HepG2 (cell line): ENCODE data around the gene SMIM24. TPM values are rescaled to one million over a fixed set of nuclear protein-coding genes. Genes with fewer than 3 reads are reported as not detected.

Experiments
- CEBPG ChIP-seq: IDR thresholded peaks from 2 replicates; pipeline ENCODE4 v1.6.1; 2016
- GPBP1L1 ChIP-seq: sonication (generic); formaldehyde crosslinking; IDR thresholded peaks from 2 replicates; pipeline ENCODE4 v1.5.0; 2020; ENCODE audit warnings: mild to moderate bottlenecking, missing genetic modification reagents
- HNF4G ChIP-seq, 2 experiments: sonication (generic) in 1 of 2; formaldehyde crosslinking in 1 of 2; IDR thresholded peaks; 2 replicates each; pipeline versions ENCODE4 v1.4.0 to v1.6.1; 2011 to 2020; ENCODE audit warnings: borderline replicate concordance in 2 of 2, low read depth in 2 of 2, mild to moderate bottlenecking in 2 of 2, low read length in 1 of 2, missing genetic modification reagents in 1 of 2, moderate library complexity in 1 of 2
- ISX ChIP-seq: sonication (generic); formaldehyde crosslinking; conservative IDR thresholded peaks from 2 replicates; pipeline ENCODE4 v1.5.0; 2020; ENCODE audit warnings: missing genetic modification reagents
- KLF6 ChIP-seq: IDR thresholded peaks from 2 replicates; pipeline ENCODE4 v1.8.0; 2016; ENCODE audit warnings: missing biosample characterization, missing genetic modification reagents
- MIER3 ChIP-seq: IDR thresholded peaks from 2 replicates; pipeline ENCODE4 v1.6.1; 2016; ENCODE audit warnings: missing compliant biosample characterization, borderline replicate concordance
- NR1H2 ChIP-seq: sonication (generic); formaldehyde crosslinking; IDR thresholded peaks from 2 replicates; pipeline ENCODE4 v1.8.1; 2022; ENCODE audit warnings: low read depth, missing genetic modification reagents, borderline replicate concordance
- NR2C2 ChIP-seq: sonication (generic); formaldehyde crosslinking; IDR thresholded peaks from 2 replicates; pipeline ENCODE4 v1.4.0; 2020; ENCODE audit warnings: missing genetic modification reagents, mild to moderate bottlenecking, moderate library complexity, borderline replicate concordance
- PHF20 ChIP-seq: sonication (generic); formaldehyde crosslinking; IDR thresholded peaks from 2 replicates; pipeline ENCODE4 v1.5.0; 2020; ENCODE audit warnings: mild to moderate bottlenecking, missing genetic modification reagents
- POGZ ChIP-seq: sonication (generic); formaldehyde crosslinking; IDR thresholded peaks from 2 replicates; pipeline ENCODE4 v1.4.0; 2020; ENCODE audit warnings: mild to moderate bottlenecking, missing genetic modification reagents
- POLR2AphosphoS2 ChIP-seq: IDR thresholded peaks from 2 replicates; pipeline ENCODE4 v1.6.1; 2011; ENCODE audit warnings: low read depth, low read length, improper control_type of control experiment
- RARG ChIP-seq: sonication (generic); formaldehyde crosslinking; IDR thresholded peaks from 2 replicates; pipeline ENCODE4 v1.4.0; 2020; ENCODE audit warnings: low read depth, mild to moderate bottlenecking, missing genetic modification reagents
- SIN3B ChIP-seq: fragments of 150-350 bp; IDR thresholded peaks from 2 replicates; pipeline ENCODE4 v1.6.1; 2014; ENCODE audit warnings: low read length
- SMAD1 ChIP-seq: sonication (generic); formaldehyde crosslinking; IDR thresholded peaks from 2 replicates; pipeline ENCODE4 v1.4.0; 2020; ENCODE audit warnings: missing genetic modification reagents, low read depth, mild to moderate bottlenecking, borderline replicate concordance
- TEAD2 ChIP-seq: sonication (generic); formaldehyde crosslinking; IDR thresholded peaks from 2 replicates; pipeline ENCODE4 v1.9.0; 2021; ENCODE audit warnings: missing genetic modification reagents
- USF2 ChIP-seq, 2 experiments: sonication (generic) in 1 of 2; formaldehyde crosslinking in 1 of 2; IDR thresholded peaks; 2 replicates each; pipeline versions ENCODE4 v1.5.1 to v1.6.1; 2011 to 2020; ENCODE audit warnings: borderline replicate concordance in 1 of 2, low read depth in 1 of 2, low read length in 1 of 2, mild to moderate bottlenecking in 1 of 2, missing genetic modification reagents in 1 of 2, moderate library complexity in 1 of 2
- ZNF18 ChIP-seq: sonication (generic); formaldehyde crosslinking; IDR thresholded peaks from 2 replicates; pipeline ENCODE4 v1.8.0; 2022; ENCODE audit warnings: mild to moderate bottlenecking, missing genetic modification reagents; ENCODE audit not compliant: insufficient replicate concordance
- ZNF224 ChIP-seq: sonication (generic); formaldehyde crosslinking; IDR thresholded peaks from 2 replicates; pipeline ENCODE4 v1.5.0; 2020; ENCODE audit warnings: mild to moderate bottlenecking, missing genetic modification reagents
- ZNF431 ChIP-seq: sonication (generic); formaldehyde crosslinking; IDR thresholded peaks from 2 replicates; pipeline ENCODE4 v1.9.0; 2022; ENCODE audit warnings: missing genetic modification reagents, low read depth, mild to moderate bottlenecking, borderline replicate concordance
- ZNF589 ChIP-seq: sonication (generic); formaldehyde crosslinking; conservative IDR thresholded peaks from 2 replicates; pipeline ENCODE4 v1.8.0; 2022; ENCODE audit warnings: mild to moderate bottlenecking, moderate library complexity, missing genetic modification reagents
- ZNF710 ChIP-seq: sonication (generic); formaldehyde crosslinking; IDR thresholded peaks from 2 replicates; pipeline ENCODE4 v1.5.0; 2020; ENCODE audit warnings: mild to moderate bottlenecking, missing genetic modification reagents, borderline replicate concordance
- polyA plus RNA-seq, 8 experiments: library from polyadenylated mRNA; depleted of rRNA in 3 of 8; stranded (reverse) in 7 of 8; unstranded in 1 of 8; fragments of >200 nt; fragmentation: Illumina TruSeq in 4 of 8; extraction: Trizol in 4 of 8; gene quantifications; 2 replicates each; pipeline versions ENCODE4 v1.2.1 to v1.2.3, GENCODE V29; 2011 to 2016; ENCODE audit warnings: low read depth in 4 of 8, missing spikeins in 1 of 8, mixed read lengths in 1 of 8; ENCODE audit not compliant: insufficient read depth in 1 of 8
- total RNA-seq, 5 experiments: library from RNA; depleted of rRNA; stranded (reverse); fragments of >200 nt; fragmentation: Illumina TruSeq; extraction: Trizol; gene quantifications; 2 replicates each; pipeline ENCODE4 v1.2.3, GENCODE V29; 2016; ENCODE audit warnings: low read depth in 1 of 5

The SMIM24 gene
- total and polyA plus RNA-seq, 2 of the 13 experiments (the other 11 are each of a cell fraction or from before 2014, with no cell fraction given) = 11.2 to 70.6 TPM

- TF ChIP-seq USF2 (IDR thresholded peaks at IDR 0.05; ENCODE audit: low read depth, low read length) (no peak), USF2 (CRISPR knock-in tag; IDR thresholded peaks at IDR 0.05; ENCODE audit: borderline replicate concordance) (no peak), NR1H2 (CRISPR knock-in tag) (no peak), ZNF431 (peak; percentile 39; the same call in 1 of the 2 replicates), KLF6 (CRISPR knock-in tag) (no peak), CEBPG (no peak), ISX (CRISPR knock-in tag) (no peak), ZNF18 (CRISPR knock-in tag) (peak; percentile 71), MIER3 (CRISPR knock-in tag) (no peak), SIN3B (no peak), ZNF224 (CRISPR knock-in tag) (peak; percentile 96; the same call in 1 of the 2 replicates), PHF20 (CRISPR knock-in tag) (no peak), SMAD1 (no peak), POLR2AphosphoS2 (no peak), ZNF710 (no peak), NR2C2 (CRISPR knock-in tag) (no peak), ZNF589 (peak; percentile 89; the same call in 1 of the 2 replicates), POGZ (CRISPR knock-in tag) (no peak), HNF4G (IDR thresholded peaks at IDR 0.05; ENCODE audit: borderline replicate concordance, low read depth, low read length) (no peak), HNF4G (CRISPR knock-in tag; IDR thresholded peaks at IDR 0.05; ENCODE audit: borderline replicate concordance, low read depth) (no peak), RARG (CRISPR knock-in tag) (no peak), GPBP1L1 (no peak), TEAD2 (no peak; the same call in 1 of the 2 replicates)
Observed at GRCh38 chr19:3481241-3482090, 1.1 kb upstream of the SMIM24 start (continued).
